HG02571 (cell line): Measurements from ENCODE around the gene ZBTB8B.
"Not testable (repeated sequence)": the region's sequence is repeated elsewhere in the genome, so short reads cannot be mapped to it uniquely, and the experiment has no call there.

Experiments
- ATAC-seq: cut with Tn5 transposase; IDR thresholded peaks from one replicate; pipeline ENCODE4 v1.9.1; 2021; ENCODE audit warnings: mild to moderate bottlenecking, moderate library complexity; ENCODE audit not compliant: unreplicated experiment

Gene ZBTB8B

GRCh38 chr1:32464716-32465577, at the start of gene ZBTB8B:
Gene ZBTB8B (plus strand): TSS chr1:32465072. CDS start chr1:32470625, 5,553 bp downstream.
- no peak for ATAC-seq

GRCh38 chr1:32421775-32422174, 43.1 kb upstream of the ZBTB8B start:
- no peak for ATAC-seq

GRCh38 chr1:32426489-32427255, 38.2 kb upstream of the ZBTB8B start:
- ATAC-seq: no peak

GRCh38 chr1:32427264-32427963, 37.5 kb upstream of the ZBTB8B start:
- ATAC-seq: no peak

GRCh38 chr1:32431736-32432400, 33.0 kb upstream of the ZBTB8B start:
- ATAC-seq: no peak

GRCh38 chr1:32438136-32438535, 26.7 kb upstream of the ZBTB8B start:
- ATAC-seq: no peak

GRCh38 chr1:32438777-32439176, 26.1 kb upstream of the ZBTB8B start:
- ATAC-seq: not testable (repeated sequence)

GRCh38 chr1:32441467-32441866, 23.4 kb upstream of the ZBTB8B start:
- ATAC-seq: not testable (repeated sequence)

GRCh38 chr1:32447469-32448185, 17.2 kb upstream of the ZBTB8B start:
- no peak for ATAC-seq

GRCh38 chr1:32448186-32448772, 16.6 kb upstream of the ZBTB8B start:
- ATAC-seq: not testable (repeated sequence)

- ATAC-seq: no peak
These were observed 16.0 kb upstream of the ZBTB8B start for GRCh38 chr1:32448773-32449456.

- ATAC-seq: not testable (repeated sequence)
These were observed 15.4 kb upstream of the ZBTB8B start for GRCh38 chr1:32449457-32449831.

GRCh38 chr1:32454726-32455125, 10.1 kb upstream of the ZBTB8B start:
- ATAC-seq: no peak

GRCh38 chr1:32455958-32456357, 8.9 kb upstream of the ZBTB8B start:
- ATAC-seq: no peak

- not testable (repeated sequence) for ATAC-seq
These were observed 6.1 kb upstream of the ZBTB8B start for GRCh38 chr1:32458798-32459197.

- ATAC-seq: not testable (repeated sequence)
These were observed 1.9 kb upstream of the ZBTB8B start for GRCh38 chr1:32462977-32463376.

- ATAC-seq: no peak
These were observed 619 bp upstream of the ZBTB8B start for GRCh38 chr1:32464191-32464715.

- no peak for ATAC-seq
These were observed 684 bp downstream of the ZBTB8B start for GRCh38 chr1:32465578-32465933.

- ATAC-seq: no peak
These were observed 1.9 kb downstream of the ZBTB8B start for GRCh38 chr1:32466761-32467160.
